Gastroesophageal sphincter (tissue), 4 donors: ENCODE data around the gene SRP68. TPM values are rescaled to one million over a fixed set of nuclear protein-coding genes. Genes with fewer than 3 reads are reported as not detected.

Experiments
- ATAC-seq: fragments of 150-250 bp; one replicate; pipeline ENCODE4 v1.9.1; 2016; ENCODE audit warnings: mild to moderate bottlenecking, moderate library complexity
- H3K27ac ChIP-seq, 4 donors: fragments of 200-600 bp; sonication (generic) in 3 of 4; 1 replicate in 3 of 4; 2 replicates in 1 of 4; pipeline ENCODE4 v1.5.1; 2016 to 2019
- H3K27me3 ChIP-seq: fragments of 200-600 bp; sonication (generic); one replicate; pipeline ENCODE4 v1.5.1; 2019
- H3K36me3 ChIP-seq, 2 donors: fragments of 200-600 bp; sonication (generic); one replicate each; pipeline ENCODE4 v1.5.1; 2019; ENCODE audit warnings: control low read depth in 1 of 2
- H3K4me1 ChIP-seq, 3 donors: fragments of 200-600 bp; sonication (generic); 1 replicate in 2 of 3; 2 replicates in 1 of 3; pipeline ENCODE4 v1.5.1; 2016 to 2019; ENCODE audit warnings: control low read depth in 2 of 3
- H3K4me3 ChIP-seq, 2 donors: fragments of 200-600 bp; sonication (generic); one replicate each; pipeline ENCODE4 v1.5.1; 2019; ENCODE audit warnings: mild to moderate bottlenecking in 1 of 2, moderate library complexity in 1 of 2
- H3K9me3 ChIP-seq, 3 donors: fragments of 200-600 bp; sonication (generic); one replicate each; pipeline ENCODE4 v1.5.1; 2017 to 2019; ENCODE audit warnings: control low read depth in 2 of 3
- EP300 ChIP-seq: sonication (generic); formaldehyde crosslinking; IDR thresholded peaks from one replicate; pipeline ENCODE4 v1.6.1; 2017; ENCODE audit warnings: antibody characterized with exemption, mild to moderate bottlenecking
- POLR2A ChIP-seq, 2 donors: fragments of 450-650 bp; IDR thresholded peaks; one replicate each; pipeline ENCODE4 v1.6.1; 2017; ENCODE audit warnings: antibody characterized with exemption in 2 of 2, mild to moderate bottlenecking in 2 of 2, moderate library complexity in 1 of 2
- POLR2AphosphoS5 ChIP-seq: sonication (generic); formaldehyde crosslinking; IDR thresholded peaks from one replicate; pipeline ENCODE4 v1.6.1; 2017; ENCODE audit warnings: antibody characterized with exemption
- WGBS, 2 donors: methylation state at CpG; one replicate each; pipeline ENCODE4 v1.1.5; 2018; ENCODE audit warnings: low coverage in 1 of 2; 5-methylcytosine and 5-hydroxymethylcytosine counted together
- total RNA-seq, 4 donors: library from RNA; depleted of rRNA; stranded (reverse); fragments of >200 nt; gene quantifications; one replicate each; pipeline ENCODE4 v1.1.0, GENCODE V29; 2016
- TF ChIP-seq, protein P1 (sequence below), 4 experiments: fragments of 200-600 bp in 2 of 4; fragments of 450-650 bp in 2 of 4; sonication (generic) in 1 of 4; IDR thresholded peaks; one replicate each; pipeline ENCODE4 v1.5.1; 2017 to 2019; ENCODE audit warnings: antibody characterized with exemption in 4 of 4, mild to moderate bottlenecking in 2 of 4, moderate library complexity in 2 of 4

Gene SRP68
- total RNA-seq, 4 donors from 2014 or later = 43.0 to 63.8 (median 48.7) TPM

DNA sequence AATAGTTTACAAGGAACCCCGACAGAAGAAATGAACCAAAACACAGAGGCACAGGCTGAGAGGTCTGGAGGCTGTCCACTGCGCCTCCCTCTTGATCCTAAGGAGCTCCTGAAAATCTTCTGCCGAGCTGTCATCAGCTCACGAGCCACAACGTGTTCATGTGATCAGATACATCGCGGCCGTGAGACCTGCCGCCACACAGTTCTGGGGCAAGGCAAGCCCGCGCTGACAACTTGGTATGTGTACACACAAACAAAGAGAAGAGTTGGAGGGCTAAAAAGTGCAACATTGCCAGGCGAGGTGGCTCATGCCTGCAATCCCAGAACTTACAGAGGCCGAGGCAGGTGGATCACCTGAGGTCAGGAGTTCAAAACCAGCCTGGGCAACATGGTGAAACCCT lies 23.6 kb upstream of the SRP68 start:
- ATAC-seq = no peak
- H3K36me3 ChIP-seq = peaks cover 0 to 100% of the 10 kb centered on the region in 2 donors
- H3K4me1 ChIP-seq = no peaks in the 10 kb centered on the region
- no peak overlapping the region for H3K27ac ChIP-seq
- no peak overlapping the region for H3K4me3 ChIP-seq
- WGBS, 2 donors = 78 to 79% methylated on average over 5 to 11 of the region's 13 CpGs
- no peaks in the 10 kb centered on the region for H3K9me3 ChIP-seq
- TF ChIP-seq POLR2AphosphoS5 (no peak), POLR2A (IDR thresholded peaks at IDR 0.05) (no peak), EP300 (no peak)
- TF ChIP-seq, protein P1, sequence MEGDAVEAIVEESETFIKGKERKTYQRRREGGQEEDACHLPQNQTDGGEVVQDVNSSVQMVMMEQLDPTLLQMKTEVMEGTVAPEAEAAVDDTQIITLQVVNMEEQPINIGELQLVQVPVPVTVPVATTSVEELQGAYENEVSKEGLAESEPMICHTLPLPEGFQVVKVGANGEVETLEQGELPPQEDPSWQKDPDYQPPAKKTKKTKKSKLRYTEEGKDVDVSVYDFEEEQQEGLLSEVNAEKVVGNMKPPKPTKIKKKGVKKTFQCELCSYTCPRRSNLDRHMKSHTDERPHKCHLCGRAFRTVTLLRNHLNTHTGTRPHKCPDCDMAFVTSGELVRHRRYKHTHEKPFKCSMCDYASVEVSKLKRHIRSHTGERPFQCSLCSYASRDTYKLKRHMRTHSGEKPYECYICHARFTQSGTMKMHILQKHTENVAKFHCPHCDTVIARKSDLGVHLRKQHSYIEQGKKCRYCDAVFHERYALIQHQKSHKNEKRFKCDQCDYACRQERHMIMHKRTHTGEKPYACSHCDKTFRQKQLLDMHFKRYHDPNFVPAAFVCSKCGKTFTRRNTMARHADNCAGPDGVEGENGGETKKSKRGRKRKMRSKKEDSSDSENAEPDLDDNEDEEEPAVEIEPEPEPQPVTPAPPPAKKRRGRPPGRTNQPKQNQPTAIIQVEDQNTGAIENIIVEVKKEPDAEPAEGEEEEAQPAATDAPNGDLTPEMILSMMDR (IDR thresholded peaks at IDR 0.05) = no peak
- no peaks in the 10 kb centered on the region for H3K27me3 ChIP-seq

DNA sequence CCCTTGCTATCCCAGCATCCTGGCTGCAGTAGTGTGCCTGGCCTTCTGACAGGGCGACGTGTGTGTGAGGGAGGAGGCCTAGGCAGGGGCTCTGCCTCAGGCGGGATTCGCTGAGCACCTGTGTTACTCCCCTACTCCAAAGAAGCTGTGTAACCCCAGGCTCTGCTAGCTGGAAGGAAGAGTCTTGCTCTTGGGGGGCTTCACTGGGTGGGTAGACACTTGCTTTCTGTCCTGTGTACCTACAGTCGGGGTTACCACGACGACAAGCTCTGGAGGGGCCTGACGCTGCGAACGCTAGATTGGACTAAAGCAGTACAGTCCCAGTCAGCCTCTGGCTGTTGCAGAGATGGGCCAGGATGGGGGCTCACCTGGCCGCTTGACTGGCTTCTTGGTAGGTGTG lies 21.7 kb upstream of the SRP68 start:
- Histone ChIP-seq H3K36me3 (peaks cover 0 to 100% of the 10 kb centered on the region in 2 donors), H3K4me3 (no peak overlapping the region), H3K4me1 (no peaks in the 10 kb centered on the region), H3K27ac (no peak overlapping the region), H3K27me3 (no peaks in the 10 kb centered on the region), H3K9me3 (no peaks in the 10 kb centered on the region)
- TF ChIP-seq POLR2A (IDR thresholded peaks at IDR 0.05) = no peak
- TF ChIP-seq POLR2AphosphoS5 = no peak
- TF ChIP-seq, protein P1 (IDR thresholded peaks at IDR 0.05) = no peak
- no peak for TF ChIP-seq EP300
- no CpG with 5 or more reads among the region's 11 CpGs for WGBS, 2 donors
- ATAC-seq = no peak

DNA sequence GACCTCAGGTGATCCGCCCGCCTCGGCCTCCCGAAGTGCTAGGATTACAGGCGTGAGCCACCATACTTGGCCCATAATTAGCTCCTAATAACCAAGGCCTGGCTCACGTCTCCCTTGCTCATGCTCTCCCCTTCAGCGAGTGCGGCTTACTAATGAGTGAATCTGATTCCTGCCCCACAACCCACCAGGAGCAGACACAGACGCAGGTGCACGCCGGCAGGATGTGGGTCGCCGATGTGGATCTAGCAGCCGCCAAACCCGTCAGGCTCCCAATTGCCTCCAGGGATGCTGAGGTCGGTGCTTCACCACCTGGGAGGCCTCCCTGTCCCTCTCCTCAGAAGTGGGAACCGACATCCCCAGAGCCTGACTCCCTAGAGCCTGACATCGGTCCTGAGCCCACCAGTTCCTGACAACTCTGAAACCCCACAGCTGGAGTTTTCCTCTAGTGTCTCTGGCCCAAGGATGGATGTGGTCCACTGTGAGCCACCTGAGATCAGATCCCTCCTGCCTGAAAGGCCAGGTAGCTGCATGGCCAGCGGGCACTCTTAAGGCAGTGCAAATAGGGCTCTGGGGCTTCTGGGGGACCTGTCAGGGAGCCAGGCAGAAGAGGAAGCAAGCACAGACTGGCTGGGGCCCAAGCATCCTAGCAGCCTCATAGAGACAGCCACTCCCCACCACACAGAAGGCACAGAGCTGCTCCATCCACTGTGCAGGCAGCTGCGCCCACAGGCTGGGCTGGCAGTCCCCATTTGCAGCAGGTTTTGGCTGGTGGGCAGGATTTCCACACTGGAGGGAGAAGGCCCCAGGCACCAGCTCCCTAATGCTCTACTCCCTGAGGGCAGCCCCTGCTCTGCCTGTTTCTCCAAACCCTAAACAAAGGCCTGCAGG lies 20.5 kb upstream of the SRP68 start:
- Histone ChIP-seq H3K36me3 (peaks cover 0 to 100% of the 10 kb centered on the region in 2 donors), H3K27ac (no peak overlapping the region), H3K9me3 (no peaks in the 10 kb centered on the region), H3K27me3 (no peaks in the 10 kb centered on the region), H3K4me3 (no peak overlapping the region), H3K4me1 (no peaks in the 10 kb centered on the region)
- WGBS, 2 donors = 82% methylated on average over 8 of the region's 20 CpGs; no CpG with 5 or more reads in 1 of the 2 donors
- TF ChIP-seq POLR2A (IDR thresholded peaks at IDR 0.05) (no peak), POLR2AphosphoS5 (no peak)
- ATAC-seq = no peak

DNA sequence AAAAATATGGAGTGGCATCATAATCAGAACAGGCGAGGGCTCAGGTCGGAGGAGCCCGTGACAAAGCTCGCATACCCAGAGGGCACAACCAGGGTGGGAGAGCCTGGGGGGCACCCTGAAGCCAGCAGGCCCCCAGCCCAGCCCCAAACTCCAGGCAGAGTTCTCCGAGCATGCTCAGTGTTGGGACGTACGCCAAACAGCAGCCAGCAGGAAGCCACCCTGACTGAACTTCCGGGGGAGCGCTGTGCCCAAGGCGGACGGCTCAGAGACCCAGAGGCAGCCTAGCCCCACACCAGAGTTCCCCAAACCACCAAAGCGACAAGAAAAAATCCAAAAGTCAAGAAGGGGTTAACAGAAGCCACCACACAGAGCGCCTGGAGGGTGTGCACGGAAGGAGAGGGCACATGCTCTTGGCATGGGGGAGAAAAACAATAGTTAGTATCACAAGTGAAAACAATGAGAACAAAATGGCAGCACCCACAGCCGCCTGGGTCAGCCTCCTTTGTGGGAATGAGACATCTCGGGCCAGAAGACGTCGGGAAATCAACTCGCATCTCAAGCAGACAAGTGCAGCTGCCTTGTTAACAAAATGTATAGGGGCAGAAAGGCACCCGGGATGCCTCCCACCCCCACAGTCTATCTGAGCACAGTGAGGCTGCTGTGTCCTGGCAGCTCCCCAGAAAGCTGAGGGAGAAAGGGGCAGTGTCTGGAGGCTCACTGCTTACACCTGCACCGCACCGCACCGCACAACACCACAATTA lies 19.4 kb upstream of the SRP68 start:
- H3K36me3 ChIP-seq = peaks cover 0 to 100% of the 10 kb centered on the region in 2 donors
- TF ChIP-seq POLR2A (IDR thresholded peaks at IDR 0.05) (no peak), POLR2AphosphoS5 (no peak), EP300 (no peak)
- TF ChIP-seq, protein P1 (IDR thresholded peaks at IDR 0.05) = no peak
- H3K27me3 ChIP-seq = no peaks in the 10 kb centered on the region
- H3K4me1 ChIP-seq = no peaks in the 10 kb centered on the region
- no peak for ATAC-seq
- H3K9me3 ChIP-seq = no peaks in the 10 kb centered on the region
- WGBS, 2 donors = 71 to 72% methylated on average over 7 to 12 of the region's 23 CpGs
- no peak overlapping the region for H3K27ac ChIP-seq
- H3K4me3 ChIP-seq = no peak overlapping the region

DNA sequence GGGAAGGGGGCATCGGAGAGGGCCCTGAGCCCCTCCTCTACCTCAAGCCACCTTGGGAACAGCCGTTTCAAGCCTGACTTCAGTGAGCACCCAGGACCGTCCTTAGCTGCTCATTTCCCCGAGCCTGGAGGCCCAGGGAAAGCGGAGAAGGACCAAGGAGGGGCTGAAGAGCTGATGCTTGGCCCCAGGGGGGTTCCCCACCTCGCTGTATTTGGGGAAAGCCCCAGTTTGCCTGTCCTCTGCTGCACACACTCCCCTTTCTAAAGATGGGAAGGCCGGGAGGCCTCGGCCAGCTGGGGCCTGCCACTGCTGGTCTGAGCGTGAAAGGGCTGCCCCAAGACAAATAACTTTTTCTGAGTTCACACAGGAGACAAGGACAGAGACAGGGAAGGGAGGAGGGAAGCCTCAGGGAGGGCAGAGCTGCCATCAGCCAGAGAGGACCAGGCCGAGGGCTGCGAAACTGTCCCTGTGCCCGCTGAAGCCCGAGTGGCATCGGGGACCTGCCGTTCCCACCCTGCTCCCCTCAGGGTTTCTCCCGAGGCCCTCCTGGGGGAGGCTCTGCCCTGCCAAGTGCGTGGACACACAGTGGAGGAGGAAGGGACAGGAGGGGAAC lies 18.3 kb upstream of the SRP68 start:
- WGBS, 2 donors = 87 to 100% methylated on average over 2 to 6 of the region's 17 CpGs
- Histone ChIP-seq H3K9me3 (no peaks in the 10 kb centered on the region), H3K27me3 (no peaks in the 10 kb centered on the region), H3K27ac (no peak overlapping the region), H3K4me3 (no peak overlapping the region), H3K36me3 (peaks cover 0 to 100% of the 10 kb centered on the region in 2 donors), H3K4me1 (no peaks in the 10 kb centered on the region)
- no peak for ATAC-seq
- TF ChIP-seq POLR2A (IDR thresholded peaks at IDR 0.05) (no peak), EP300 (no peak), POLR2AphosphoS5 (no peak)
- TF ChIP-seq, protein P1 (IDR thresholded peaks at IDR 0.05) = no peak
